ENCODE data around the gene DDX47.
"Not testable (repeated sequence)": the region's sequence is repeated elsewhere in the genome, so short reads cannot be mapped to it uniquely, and the experiment has no call there.

DDX47 gene

GRCh38 chr12:12796928-12797793 is 16.0 kb upstream of the DDX47 start:
- DNase-seq, result no peak

DNA sequence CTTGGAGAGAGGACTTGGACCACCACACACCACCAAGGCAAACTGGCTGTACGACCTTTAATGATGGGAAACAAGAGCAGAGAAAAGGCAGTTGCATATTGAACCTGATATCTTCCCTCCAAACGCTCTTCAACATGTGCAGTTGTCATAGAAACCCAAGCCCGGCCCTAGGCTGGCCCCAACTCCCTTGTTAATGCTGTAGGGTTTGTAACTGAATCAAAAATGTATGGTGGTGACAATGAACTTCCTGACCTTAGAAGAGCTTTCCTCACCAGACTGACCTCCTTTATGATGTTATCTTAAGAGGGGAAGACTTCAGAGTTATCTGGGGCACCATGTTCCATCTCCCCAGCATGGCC is 15.4 kb upstream of the DDX47 start:
- DNase-seq, result no peak

- no peak for DNase-seq
These were observed 14.7 kb upstream of the DDX47 start for GRCh38 chr12:12798480-12798879.

DNA sequence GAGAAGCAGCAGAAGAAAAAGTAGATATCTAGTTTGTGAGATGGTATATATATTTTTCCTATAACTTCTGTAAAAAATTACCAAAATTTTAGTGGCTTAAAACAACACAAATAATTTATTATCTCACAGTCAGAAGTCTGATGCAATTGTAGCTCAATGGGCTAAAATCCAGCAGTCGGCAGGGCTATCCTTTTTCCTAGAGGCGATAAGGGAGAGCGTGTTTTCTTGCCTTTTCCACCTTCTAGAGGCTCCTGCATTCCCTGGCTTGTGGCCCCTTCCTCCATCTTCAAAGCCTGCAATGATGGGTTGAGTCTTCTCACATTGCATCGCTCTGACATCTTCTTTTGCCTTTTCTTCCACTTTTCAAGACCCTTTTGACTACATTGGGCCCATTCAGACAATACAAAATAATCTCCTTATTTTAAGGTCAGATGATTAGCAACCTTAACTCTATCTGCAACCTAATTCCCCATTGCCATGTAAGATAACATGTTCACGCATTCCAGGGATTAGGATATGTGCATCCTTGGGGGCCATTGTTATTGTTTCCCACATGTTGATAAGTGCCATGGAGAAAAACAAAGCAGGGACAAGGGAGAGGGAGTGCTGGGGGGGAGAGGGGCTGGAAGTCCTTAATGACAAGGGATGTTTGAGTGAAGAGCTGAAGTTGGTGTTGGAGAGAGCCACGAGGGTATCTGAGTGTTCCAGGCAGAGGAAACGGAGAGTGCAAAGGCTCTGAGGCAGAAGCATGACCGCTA is 13.8 kb upstream of the DDX47 start:
- no peak for DNase-seq

- no peak for DNase-seq
These were observed 12.6 kb upstream of the DDX47 start for GRCh38 chr12:12800406-12801180.

DNA sequence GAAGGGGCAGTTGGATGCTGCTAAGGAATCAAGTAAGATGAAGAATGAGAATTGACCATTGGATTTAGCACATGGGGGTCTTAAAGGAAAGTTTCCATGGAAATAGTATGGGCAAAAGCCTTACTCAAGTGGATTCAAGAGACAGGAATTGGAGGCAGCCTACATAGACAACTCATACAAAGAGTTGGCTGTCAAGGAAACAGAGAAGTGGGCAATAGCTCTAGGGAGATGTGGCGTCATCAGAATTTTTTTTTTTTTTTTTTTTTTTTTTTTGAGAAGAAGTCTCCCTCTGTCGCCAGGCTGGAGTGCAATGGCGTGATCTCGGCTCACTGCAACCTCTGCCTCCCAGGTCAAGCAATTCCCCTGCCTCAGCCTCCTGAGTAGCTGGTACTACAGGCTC is 11.5 kb upstream of the DDX47 start:
- DNase-seq, result not testable (repeated sequence)

- peak in 5 of 58 donors; percentile 2 to 20 (median 9) for DNase-seq
These were observed 10.0 kb upstream of the DDX47 start for GRCh38 chr12:12803186-12803585.

- no peak for DNase-seq
These were observed 9.1 kb upstream of the DDX47 start for GRCh38 chr12:12804011-12804410.

GRCh38 chr12:12804432-12804886 is 8.7 kb upstream of the DDX47 start:
- no peak for DNase-seq

DNA sequence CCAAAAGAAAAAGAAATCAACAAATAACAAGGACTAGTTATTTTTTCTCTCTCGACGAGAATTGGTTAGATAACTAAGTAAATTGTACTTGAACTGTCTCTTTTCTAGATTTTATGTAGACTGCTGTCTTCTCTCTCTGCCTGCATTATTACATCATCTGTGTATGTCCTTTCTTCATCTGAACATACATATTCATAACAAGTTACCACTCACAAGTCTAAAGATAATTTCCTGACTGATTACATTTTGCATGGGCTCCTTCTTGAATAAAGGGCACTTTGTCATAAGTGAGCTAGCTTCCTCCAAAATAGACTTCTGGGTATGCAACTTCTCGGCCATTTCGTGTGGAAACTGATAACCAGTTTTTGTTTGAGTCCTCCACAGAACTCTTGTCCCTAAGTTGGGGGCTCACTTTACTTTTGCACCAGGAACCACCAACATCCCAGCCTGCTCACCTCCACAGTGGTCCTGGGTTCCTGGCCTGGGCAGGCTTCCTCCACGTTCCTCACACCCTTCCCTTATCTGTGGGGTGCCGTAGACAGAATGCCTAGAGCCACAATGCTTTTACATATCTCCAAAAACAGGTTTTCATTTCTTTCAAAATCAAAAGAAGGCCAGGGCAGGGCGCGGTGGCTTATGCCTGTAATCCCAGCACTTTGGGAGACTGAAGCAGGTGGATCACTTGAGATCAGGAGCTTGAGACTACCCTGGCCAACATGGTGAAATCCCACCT is 6.2 kb upstream of the DDX47 start:
- DNase-seq, result no peak

DNA sequence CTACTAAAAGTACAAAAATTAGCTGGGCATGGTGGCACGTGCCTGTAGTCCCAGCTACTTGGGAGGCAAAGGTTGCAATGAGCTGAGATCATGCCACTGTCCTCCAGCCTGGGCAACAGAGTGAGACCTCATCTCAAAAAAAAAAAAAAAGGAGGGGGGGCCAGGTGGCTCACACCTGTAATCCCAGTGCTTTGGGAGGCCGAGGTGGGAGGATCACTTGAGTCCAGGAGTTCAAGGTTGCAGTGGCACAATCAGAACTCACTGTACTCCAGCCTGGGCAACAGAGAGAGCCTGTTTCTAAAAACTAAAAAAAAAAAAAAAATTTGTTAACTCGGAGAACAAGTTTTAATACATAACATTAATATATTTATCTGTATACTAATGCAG is 5.6 kb upstream of the DDX47 start:
- DNase-seq, result not testable (repeated sequence)

GRCh38 chr12:12807970-12808702 is 5.0 kb upstream of the DDX47 start:
- peak in 11 of 58 donors; percentile 7 to 27 (median 16) for DNase-seq

DNA sequence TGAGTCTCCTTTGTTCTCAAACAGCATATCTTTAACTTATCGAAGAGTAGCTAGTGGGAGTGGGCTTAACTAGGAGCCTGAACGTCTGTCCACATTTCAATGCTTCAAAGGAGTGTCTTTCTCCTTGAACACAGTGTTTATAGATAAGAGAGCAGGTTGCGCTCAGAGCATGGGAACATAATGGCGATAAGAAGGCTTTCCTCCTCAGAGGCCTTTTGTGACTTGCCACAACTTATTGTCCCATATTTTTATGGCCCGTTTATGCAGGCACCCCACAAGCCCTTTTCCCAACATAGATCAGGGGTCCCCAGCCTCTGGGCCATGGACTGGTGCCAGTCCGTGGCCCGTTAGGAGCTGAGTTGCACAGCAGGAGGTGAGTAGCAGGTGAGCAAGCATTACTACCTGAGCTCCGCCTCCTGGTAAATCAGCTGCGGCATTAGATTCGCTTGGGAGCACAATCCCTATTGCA is 2.6 kb upstream of the DDX47 start:
- DNase-seq, result no peak

DNA sequence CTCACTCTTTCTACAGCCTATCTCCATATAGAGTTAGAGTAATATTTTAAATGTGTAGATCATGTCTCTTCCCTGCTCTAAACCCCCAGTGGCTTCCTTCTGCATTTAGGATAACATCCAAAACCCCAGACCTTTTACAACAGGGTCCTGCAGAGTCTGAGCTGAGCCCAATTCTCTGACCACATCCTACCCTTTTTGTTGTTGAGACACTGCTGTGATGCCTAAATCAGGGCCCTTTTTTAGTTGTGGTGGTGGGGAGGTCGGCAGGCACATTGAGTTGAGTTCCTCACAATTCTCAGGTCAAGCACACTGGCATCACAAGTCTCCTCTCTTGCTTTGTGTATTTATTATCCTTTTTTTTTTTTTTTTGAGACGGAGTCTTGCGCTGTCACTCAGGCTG is 1.8 kb upstream of the DDX47 start:
- DNase-seq, result no peak

GRCh38 chr12:12812174-12812573 is 972 bp upstream of the DDX47 start:
- no peak for DNase-seq

DNA sequence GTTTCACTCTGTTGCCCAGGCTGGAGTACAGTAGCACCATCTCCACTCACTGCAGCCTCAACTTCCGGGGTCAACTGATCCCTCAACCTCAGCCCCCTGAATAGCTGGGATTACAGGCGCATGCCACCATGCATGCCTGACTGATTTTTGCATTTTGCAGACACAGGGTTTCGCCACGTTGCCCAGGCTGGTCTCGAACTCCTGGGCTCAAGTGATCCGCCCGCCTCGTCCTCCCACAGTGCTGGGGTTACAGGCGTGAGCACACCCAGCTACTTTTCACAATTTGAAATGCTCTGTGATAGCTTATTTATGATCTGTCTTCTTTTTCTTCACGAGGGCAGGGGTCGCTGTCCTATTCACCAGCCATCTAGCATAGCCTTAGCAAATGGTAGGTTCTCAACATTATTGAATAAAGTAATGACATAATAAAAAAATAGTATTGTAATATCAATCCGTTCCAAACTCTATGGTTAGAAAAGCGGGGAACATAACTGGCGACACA is 477 bp upstream of the DDX47 start:
- DNase-seq, result no peak

- DNase-seq, result no peak
These were observed 4.5 kb downstream of the DDX47 start for GRCh38 chr12:12817616-12818015.

GRCh38 chr12:12818701-12819100 is 5.6 kb downstream of the DDX47 start:
- no peak for DNase-seq

DNA sequence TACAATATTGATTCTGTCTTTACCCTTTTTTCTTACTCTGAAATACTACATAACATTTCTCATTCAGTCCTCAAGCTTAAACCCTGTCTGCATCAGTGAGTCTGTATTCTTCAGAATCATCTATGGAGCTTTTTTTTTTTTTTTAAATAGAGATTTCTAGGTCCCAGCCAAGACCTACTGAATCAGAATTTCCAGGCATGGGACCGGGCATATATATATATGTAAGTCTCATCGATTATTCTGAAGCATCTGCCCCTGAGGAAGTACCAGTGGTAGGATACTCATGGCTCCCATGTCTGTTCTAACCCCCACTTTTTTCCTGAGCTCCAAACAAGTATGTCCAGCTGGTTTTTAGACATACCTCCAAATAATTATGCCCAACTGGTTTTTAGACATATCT is 6.1 kb downstream of the DDX47 start:
- DNase-seq, result no peak

GRCh38 chr12:12819752-12820311 is 6.7 kb downstream of the DDX47 start:
- no peak for DNase-seq

Measured in anterior cingulate cortex (tissue), 58 donors.